Islet precursor cell (in vitro differentiated cells): ENCODE results near the gene AMIGO3.
"Not testable (repeated sequence)": the region's sequence is repeated elsewhere in the genome, so short reads cannot be mapped to it uniquely, and the experiment has no call there.

Experiments
- DNase-seq: peaks from one replicate; pipeline ENCODE4 v3.0.0-alpha.2; 2018

The AMIGO3 gene

GRCh38 chr3:49706456-49707112, 12.9 kb downstream of the AMIGO3 start:
- no peak for DNase-seq

- no peak for DNase-seq
These were observed 14.0 kb downstream of the AMIGO3 start for GRCh38 chr3:49705390-49705960.

GRCh38 chr3:49704629-49705028, 14.9 kb downstream of the AMIGO3 start:
- DNase-seq = no peak

- no peak for DNase-seq
These were observed 15.5 kb downstream of the AMIGO3 start for GRCh38 chr3:49703956-49704355.

GRCh38 chr3:49703443-49703927, 16.0 kb downstream of the AMIGO3 start:
- peak; percentile 86 for DNase-seq

- no peak for DNase-seq
These were observed 16.8 kb downstream of the AMIGO3 start for GRCh38 chr3:49702672-49703071.

- peak; percentile 73 for DNase-seq
These were observed 18.0 kb downstream of the AMIGO3 start for GRCh38 chr3:49701388-49702077.

- DNase-seq = no peak
These were observed 18.9 kb downstream of the AMIGO3 start for GRCh38 chr3:49700453-49701128.

GRCh38 chr3:49700014-49700413, 19.5 kb downstream of the AMIGO3 start:
- DNase-seq = no peak

GRCh38 chr3:49699281-49699979, 20.1 kb downstream of the AMIGO3 start:
- DNase-seq = no peak

- DNase-seq = not testable (repeated sequence)
These were observed 24.0 kb downstream of the AMIGO3 start for GRCh38 chr3:49695350-49696015.

GRCh38 chr3:49694409-49695070, 24.9 kb downstream of the AMIGO3 start:
- DNase-seq = not testable (repeated sequence)

GRCh38 chr3:49691481-49691880, 28.0 kb downstream of the AMIGO3 start:
- not testable (repeated sequence) for DNase-seq

GRCh38 chr3:49690856-49691255, 28.6 kb downstream of the AMIGO3 start:
- DNase-seq = not testable (repeated sequence)

- DNase-seq = not testable (repeated sequence)
These were observed 29.4 kb downstream of the AMIGO3 start for GRCh38 chr3:49689908-49690624.

GRCh38 chr3:49689046-49689907, 30.2 kb downstream of the AMIGO3 start, which contains the start of the genes MST1 and RNF123:
Gene MST1 (minus strand): TSS chr3:49689474. CDS start chr3:49688691, 783 bp downstream.
Gene RNF123 (plus strand): TSS chr3:49689557. CDS start chr3:49691166, 1,609 bp downstream.
- DNase-seq = peak; percentile 96

- DNase-seq = not testable (repeated sequence)
These were observed 31.0 kb downstream of the AMIGO3 start for GRCh38 chr3:49688338-49689045.

GRCh38 chr3:49687424-49687795, 32.1 kb downstream of the AMIGO3 start:
- not testable (repeated sequence) for DNase-seq
